ENCODE data around the gene XXYLT1. TPM values are rescaled to one million over a fixed set of nuclear protein-coding genes. Genes with fewer than 3 reads are reported as not detected.
"Not testable (repeated sequence)": the region's sequence is repeated elsewhere in the genome, so short reads cannot be mapped to it uniquely, and the experiment has no call there.

Gene XXYLT1
- total RNA-seq, 2 experiments from 2014 or later = 17.2 to 19.6 TPM

GRCh38 chr3:195054311-195054710 lies 216.6 kb downstream of the XXYLT1 start:
- Histone ChIP-seq H3K79me2 (ENCODE audit: insufficient read depth, low read depth, low read length) (no peaks in the 10 kb centered on the region), H3K4me1 (ENCODE audit: insufficient read depth, low read length, poor library complexity, severe bottlenecking) (no peaks in the 10 kb centered on the region), H4K20me1 (ENCODE audit: insufficient read depth, low read length) (no peaks in the 10 kb centered on the region), H3K9me2 (ENCODE audit: insufficient read depth, low read length) (no peaks in the 10 kb centered on the region), H3K36me3 (ENCODE audit: insufficient read depth, low read length) (no peaks in the 10 kb centered on the region), H3K4me2 (ENCODE audit: low read length) (no peak overlapping the region), H2AFZ (ENCODE audit: low read length) (no peak overlapping the region), H3K27ac (ENCODE audit: low read depth, low read length, poor library complexity, severe bottlenecking) (no peak overlapping the region), H3K9me3 (ENCODE audit: low read length) (no peaks in the 10 kb centered on the region), H3K4me3 (ENCODE audit: low read depth, low read length, poor library complexity, severe bottlenecking) (no peak overlapping the region)
- BruUV-seq (replicated peaks) = no TSS peak
- POLR2A ChIA-PET = interaction anchor here (0.7 kb wide), 1 partner anchor 9 kb away, joined by 3 read pairs; no protein-coding TSS in a partner anchor
- CTCF ChIA-PET (ENCODE audit: unreplicated experiment) = no interaction called here
- TF ChIP-seq EZH2phosphoT487 (IDR thresholded peaks at IDR 0.05; ENCODE audit: borderline replicate concordance, low read depth, low read length) (no peak), CTCF (conservative IDR thresholded peaks at IDR 0.05; ENCODE audit: low read length) (no peak)
- DNase-seq (ENCODE audit: low spot score) = no peak
- intact Hi-C loops (cut with micrococcal nuclease; ENCODE audit: unreplicated experiment) = no loop called here

GRCh38 chr3:195052939-195053338 lies 218.0 kb downstream of the XXYLT1 start:
- no peaks in the 10 kb centered on the region for H3K4me1 ChIP-seq (ENCODE audit: insufficient read depth, low read length, poor library complexity, severe bottlenecking)
- no peaks in the 10 kb centered on the region for H3K9me3 ChIP-seq (ENCODE audit: low read length)
- H3K27ac ChIP-seq (ENCODE audit: low read depth, low read length, poor library complexity, severe bottlenecking) = no peak overlapping the region
- no peaks in the 10 kb centered on the region for H3K9me2 ChIP-seq (ENCODE audit: insufficient read depth, low read length)
- ChIA-PET POLR2A (interaction anchor here (0.7 kb wide), 1 partner anchor 11 kb away, joined by 4 read pairs; no protein-coding TSS in a partner anchor), CTCF (ENCODE audit: unreplicated experiment) (no interaction called here)
- no peaks in the 10 kb centered on the region for H3K79me2 ChIP-seq (ENCODE audit: insufficient read depth, low read depth, low read length)
- no peaks in the 10 kb centered on the region for H4K20me1 ChIP-seq (ENCODE audit: insufficient read depth, low read length)
- H3K36me3 ChIP-seq (ENCODE audit: insufficient read depth, low read length) = no peaks in the 10 kb centered on the region
- no peak overlapping the region for H3K4me3 ChIP-seq (ENCODE audit: low read depth, low read length, poor library complexity, severe bottlenecking)
- DNase-seq (ENCODE audit: low spot score) = no peak
- H2AFZ ChIP-seq (ENCODE audit: low read length) = no peak overlapping the region
- intact Hi-C loops (cut with micrococcal nuclease; ENCODE audit: unreplicated experiment) = no loop called here
- no TSS peak for BruUV-seq (replicated peaks)
- H3K4me2 ChIP-seq (ENCODE audit: low read length) = no peak overlapping the region
- no peak for TF ChIP-seq EZH2phosphoT487 (IDR thresholded peaks at IDR 0.05; ENCODE audit: borderline replicate concordance, low read depth, low read length)
- TF ChIP-seq CTCF (conservative IDR thresholded peaks at IDR 0.05; ENCODE audit: low read length) = no peak

GRCh38 chr3:195050296-195050695 lies 220.7 kb downstream of the XXYLT1 start:
- H3K27ac ChIP-seq (ENCODE audit: low read depth, low read length, poor library complexity, severe bottlenecking); intact Hi-C loops (cut with micrococcal nuclease; ENCODE audit: unreplicated experiment); H3K4me2 ChIP-seq (ENCODE audit: low read length); CTCF ChIA-PET (ENCODE audit: unreplicated experiment); H3K9me3 ChIP-seq (ENCODE audit: low read length); DNase-seq (ENCODE audit: low spot score); H3K9me2 ChIP-seq (ENCODE audit: insufficient read depth, low read length); H3K4me1 ChIP-seq (ENCODE audit: insufficient read depth, low read length, poor library complexity, severe bottlenecking); H3K4me3 ChIP-seq (ENCODE audit: low read depth, low read length, poor library complexity, severe bottlenecking); H3K79me2 ChIP-seq (ENCODE audit: insufficient read depth, low read depth, low read length); H2AFZ ChIP-seq (ENCODE audit: low read length); H3K36me3 ChIP-seq (ENCODE audit: insufficient read depth, low read length); H4K20me1 ChIP-seq (ENCODE audit: insufficient read depth, low read length); BruUV-seq (replicated peaks): not testable (repeated sequence)
- POLR2A ChIA-PET = interaction anchor here (0.7 kb wide), 1 partner anchor 380 kb away, joined by 3 read pairs; no protein-coding TSS in a partner anchor

All from OCI-LY7 (cell line).